DOHH2 (cell line): ENCODE measurements around the gene PPFIA2.

ENCODE experiments used
- EZH2phosphoT487 ChIP-seq: fragments of 200-600 bp; sonication (generic); IDR thresholded peaks from 2 replicates; pipeline ENCODE4 v1.6.1; 2017; ENCODE audit warnings: borderline replicate concordance, mild to moderate bottlenecking, antibody characterized with exemption, low read length, moderate library complexity, mixed read lengths
- TF ChIP-seq, protein P1 (sequence below): fragments of 200-600 bp; sonication (generic); IDR thresholded peaks from one replicate; pipeline ENCODE4 v1.5.1; 2014; ENCODE audit warnings: antibody characterized with exemption, mild to moderate bottlenecking, low read depth, low read length; ENCODE audit not compliant: poor library complexity, severe bottlenecking

DNA sequence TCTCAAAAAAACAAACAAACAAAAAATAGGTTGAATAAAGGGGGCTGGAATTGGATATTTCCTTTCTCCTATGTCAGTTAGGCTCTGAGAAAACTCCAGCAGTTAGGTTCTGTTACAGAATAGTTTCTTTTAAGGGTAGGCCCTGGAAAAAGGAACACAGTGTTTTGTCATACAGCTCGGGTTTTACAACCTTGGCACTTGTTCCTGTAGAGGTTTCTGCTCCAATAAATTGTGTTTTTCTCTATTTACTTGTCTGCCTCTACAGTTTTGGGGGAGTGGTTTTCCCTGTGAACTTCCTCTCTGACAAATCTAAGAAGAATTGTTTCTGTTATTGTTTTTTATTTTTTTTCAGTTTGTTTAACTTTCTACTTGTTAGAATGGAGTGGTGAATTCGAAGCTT lies 513.7 kb downstream of the PPFIA2 start:
- TF ChIP-seq, protein P1, sequence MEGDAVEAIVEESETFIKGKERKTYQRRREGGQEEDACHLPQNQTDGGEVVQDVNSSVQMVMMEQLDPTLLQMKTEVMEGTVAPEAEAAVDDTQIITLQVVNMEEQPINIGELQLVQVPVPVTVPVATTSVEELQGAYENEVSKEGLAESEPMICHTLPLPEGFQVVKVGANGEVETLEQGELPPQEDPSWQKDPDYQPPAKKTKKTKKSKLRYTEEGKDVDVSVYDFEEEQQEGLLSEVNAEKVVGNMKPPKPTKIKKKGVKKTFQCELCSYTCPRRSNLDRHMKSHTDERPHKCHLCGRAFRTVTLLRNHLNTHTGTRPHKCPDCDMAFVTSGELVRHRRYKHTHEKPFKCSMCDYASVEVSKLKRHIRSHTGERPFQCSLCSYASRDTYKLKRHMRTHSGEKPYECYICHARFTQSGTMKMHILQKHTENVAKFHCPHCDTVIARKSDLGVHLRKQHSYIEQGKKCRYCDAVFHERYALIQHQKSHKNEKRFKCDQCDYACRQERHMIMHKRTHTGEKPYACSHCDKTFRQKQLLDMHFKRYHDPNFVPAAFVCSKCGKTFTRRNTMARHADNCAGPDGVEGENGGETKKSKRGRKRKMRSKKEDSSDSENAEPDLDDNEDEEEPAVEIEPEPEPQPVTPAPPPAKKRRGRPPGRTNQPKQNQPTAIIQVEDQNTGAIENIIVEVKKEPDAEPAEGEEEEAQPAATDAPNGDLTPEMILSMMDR: no peak
- TF ChIP-seq EZH2phosphoT487: no peak
